Activated CD8-positive, alpha-beta memory T cell treated with anti-CD3 and anti-CD28 coated beads, Interleukin-2, amount 50 U/mL, for 48 hours (primary cell): ENCODE results near the gene MYMK.

ENCODE experiments used
- DNase-seq: peaks from one replicate; pipeline ENCODE4 v3.0.0-alpha.2; 2020

The MYMK gene

GRCh38 chr9:133516256-133516960, 8.4 kb downstream of the MYMK start:
- DNase-seq = no peak

- no peak for DNase-seq
Observed at GRCh38 chr9:133515615-133516255, 9.0 kb downstream of the MYMK start.

GRCh38 chr9:133515240-133515610, 9.5 kb downstream of the MYMK start:
- no peak for DNase-seq

- no peak for DNase-seq
Observed at GRCh38 chr9:133514460-133515239, 10.1 kb downstream of the MYMK start.

GRCh38 chr9:133513214-133514100, 11.3 kb downstream of the MYMK start:
- DNase-seq = no peak

DNA sequence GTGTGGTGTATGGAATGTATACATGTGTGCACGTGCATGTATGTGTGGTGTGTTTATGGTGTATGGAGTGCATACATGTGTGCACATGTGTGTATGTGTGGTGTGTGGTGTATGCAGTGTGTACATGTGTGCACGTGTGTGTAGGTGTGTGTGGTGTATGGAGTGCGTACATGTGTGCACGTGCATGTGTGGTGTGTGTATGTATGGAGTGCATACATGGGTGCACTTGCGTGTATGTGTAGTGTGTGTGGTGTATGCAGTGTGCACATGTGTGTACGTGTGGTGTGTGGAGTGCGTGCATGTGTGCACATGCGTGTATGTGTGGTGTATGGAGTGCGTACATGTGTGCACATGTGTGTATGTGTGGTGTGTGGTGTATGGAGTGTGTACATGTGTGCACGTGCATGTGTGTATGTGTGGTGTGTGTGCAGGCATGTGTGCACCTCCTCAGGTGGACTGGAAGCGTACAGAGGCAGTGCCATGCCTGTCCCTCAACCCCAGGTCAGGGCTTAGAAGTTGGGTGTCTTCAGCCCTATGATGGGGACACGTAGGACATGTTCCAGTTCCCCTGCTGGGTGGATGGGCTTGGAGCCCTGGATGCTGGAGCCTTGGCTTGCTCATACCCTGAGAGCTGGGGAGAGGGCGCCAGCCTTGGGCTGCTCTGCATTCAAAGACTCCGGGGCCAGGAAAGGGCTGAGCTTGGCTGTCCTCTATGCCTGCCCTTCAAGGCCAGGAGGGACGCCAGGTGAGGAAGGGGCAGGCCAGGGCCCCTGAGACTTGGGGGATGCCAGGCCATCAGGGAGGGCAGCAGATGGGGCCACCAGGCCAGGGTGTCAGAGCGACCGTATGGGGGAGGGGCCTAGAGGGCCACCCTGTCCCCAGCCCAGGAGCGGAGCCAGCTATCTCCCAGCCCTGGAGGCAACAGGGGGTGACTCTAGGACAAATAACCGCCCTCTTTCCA, 12.2 kb downstream of the MYMK start:
- no peak for DNase-seq

GRCh38 chr9:133511607-133512006, 13.2 kb downstream of the MYMK start:
- DNase-seq = no peak

- DNase-seq = no peak
Observed at GRCh38 chr9:133510926-133511505, 13.7 kb downstream of the MYMK start.

DNA sequence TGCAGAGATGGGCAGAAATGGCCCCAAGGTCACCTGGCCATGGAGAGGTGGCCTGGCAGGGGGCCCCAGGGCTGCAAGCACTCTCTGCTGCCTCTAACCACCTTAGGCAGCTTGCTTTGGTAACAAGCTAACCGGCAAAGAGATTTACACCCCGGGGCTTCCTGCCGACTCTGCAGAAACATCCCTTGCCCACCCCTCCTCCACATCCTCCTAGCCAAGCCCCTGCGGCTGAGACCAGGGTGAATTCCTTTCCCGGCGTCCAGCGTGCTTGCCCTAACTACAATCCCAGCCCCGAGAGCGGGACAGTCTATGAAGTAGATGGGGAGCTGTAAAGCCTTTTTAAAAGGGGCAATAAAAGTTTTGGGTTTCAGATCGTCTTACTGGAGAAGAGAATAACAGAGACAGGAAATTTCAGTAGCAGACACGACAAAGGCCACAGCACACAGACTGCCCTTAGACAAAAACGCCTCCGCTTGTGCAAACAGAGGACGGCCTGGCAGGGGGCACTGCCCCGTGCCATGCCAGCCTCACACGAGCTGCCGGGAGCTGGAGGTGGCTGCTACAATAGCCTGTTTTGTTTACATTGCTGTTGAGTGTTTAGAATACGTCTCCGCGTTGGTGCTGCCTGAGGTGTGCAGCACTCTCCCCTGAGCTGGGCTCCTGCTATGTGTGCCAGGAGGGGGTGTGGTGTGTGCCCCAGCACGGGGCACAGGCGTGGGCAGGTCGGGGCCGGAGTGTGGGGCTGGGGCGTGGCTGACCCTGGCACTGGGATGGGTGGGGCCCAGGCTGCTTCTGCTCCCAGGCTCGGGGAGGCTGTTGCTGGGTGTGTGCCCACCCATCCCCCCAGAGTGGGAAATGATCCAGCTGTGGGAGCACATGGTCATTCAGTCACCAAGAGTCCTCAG, 15.3 kb downstream of the MYMK start:
- no peak for DNase-seq

DNA sequence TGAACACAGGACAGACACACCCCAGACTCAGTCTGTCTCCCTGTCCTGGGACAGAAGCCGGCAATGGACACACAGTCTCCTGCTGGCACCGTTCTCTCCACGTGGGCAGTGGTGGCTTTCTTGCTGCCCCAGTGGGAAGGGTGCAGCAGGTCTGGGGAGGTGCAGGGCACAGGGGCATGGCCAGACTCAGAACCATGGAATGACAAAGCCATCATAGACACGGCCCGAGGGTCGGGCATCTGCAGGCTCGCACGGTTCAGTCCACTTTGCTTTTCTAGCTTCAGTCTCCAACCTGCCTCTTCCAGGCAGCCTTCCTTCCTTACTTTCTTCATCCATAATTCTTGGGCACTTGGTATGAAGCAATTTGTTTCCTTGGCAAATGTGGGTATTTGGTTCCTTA, 16.7 kb downstream of the MYMK start:
- no peak for DNase-seq

DNA sequence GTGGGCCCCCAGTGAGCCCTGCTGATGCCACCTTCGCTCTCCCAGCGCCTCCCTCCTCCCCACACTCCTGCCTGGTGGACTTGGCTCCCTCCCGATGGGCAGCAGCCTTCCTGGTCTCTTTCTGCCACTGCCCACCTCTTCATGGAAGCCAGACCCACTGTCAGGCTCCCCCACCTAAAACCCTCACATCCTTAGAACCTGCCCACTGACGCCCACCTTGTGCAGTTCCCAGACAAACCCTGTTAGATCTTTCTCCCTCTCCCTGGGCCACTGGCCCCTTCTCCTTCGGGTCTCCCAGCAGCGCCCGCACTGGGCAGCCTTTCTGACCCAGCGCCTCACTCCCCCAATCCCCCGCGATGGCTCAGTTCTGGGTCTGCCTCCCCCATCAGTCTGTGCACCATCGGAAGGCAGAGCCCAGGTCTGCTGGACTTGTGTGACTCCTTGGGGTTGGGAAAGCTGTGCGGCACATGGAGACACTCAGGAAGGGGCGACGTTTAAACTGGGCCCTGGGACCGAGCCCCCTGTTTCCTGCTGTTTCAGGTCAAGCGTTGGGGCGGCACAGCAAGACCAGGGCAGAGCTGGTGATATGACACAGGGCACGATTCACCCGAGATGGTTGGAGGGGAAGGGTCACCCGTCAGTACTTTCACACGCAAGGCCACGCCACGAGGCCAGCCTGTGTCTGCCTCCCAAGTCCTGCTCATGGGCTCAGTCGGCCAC, 17.4 kb downstream of the MYMK start:
- DNase-seq = no peak

GRCh38 chr9:133506653-133507038, 18.1 kb downstream of the MYMK start:
- DNase-seq = no peak

DNA sequence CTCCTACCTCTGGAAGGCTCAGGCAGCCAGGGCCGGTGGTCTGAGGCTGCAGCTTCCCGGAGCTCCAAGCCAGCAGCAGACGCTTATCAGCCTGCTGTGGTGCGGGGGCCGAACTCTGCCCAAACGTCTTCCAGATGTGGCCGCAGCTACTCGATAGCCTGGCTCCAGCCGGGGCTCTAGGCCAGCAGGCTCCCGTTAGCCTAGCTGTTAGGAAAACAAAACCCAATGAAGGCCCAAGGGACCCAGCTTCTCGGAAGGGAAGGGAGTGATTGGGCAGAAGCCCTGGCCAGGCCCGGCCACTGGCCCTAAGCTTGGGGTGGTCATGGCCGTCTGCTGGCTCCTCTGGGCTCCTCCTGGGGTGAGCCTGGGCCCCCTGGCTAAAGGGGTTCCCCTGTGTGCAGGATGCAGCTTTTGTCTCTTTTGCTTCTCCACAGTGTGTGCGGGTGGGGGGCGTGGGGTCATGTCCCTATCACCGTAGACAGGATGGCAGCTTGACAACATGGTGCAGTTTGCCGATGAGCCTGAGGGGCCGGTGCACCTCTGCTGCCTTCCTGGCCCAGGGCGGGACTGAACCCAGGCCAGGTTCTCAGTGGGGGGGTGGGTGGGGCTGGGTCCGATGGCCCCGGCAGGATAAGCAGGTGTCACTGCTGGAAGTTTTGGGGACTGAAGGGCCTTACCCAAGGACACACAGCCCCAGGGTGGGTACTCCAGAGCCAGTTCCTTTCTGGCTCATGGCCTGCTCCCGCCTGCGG, 18.7 kb downstream of the MYMK start:
- no peak for DNase-seq

- no peak for DNase-seq
Observed at GRCh38 chr9:133505186-133505830, 19.5 kb downstream of the MYMK start.

- no peak for DNase-seq
Observed at GRCh38 chr9:133502112-133502511, 22.6 kb downstream of the MYMK start.

- DNase-seq = no peak
Observed at GRCh38 chr9:133499892-133500270, 24.9 kb downstream of the MYMK start.

GRCh38 chr9:133499132-133499891, 25.4 kb downstream of the MYMK start:
- no peak for DNase-seq
